ENCODE measurements around the gene DYRK1A. TPM values are rescaled to one million over a fixed set of nuclear protein-coding genes. Genes with fewer than 3 reads are reported as not detected.

The DYRK1A gene
- total RNA-seq, 1 experiment from 2014 or later, result 49.3 TPM

DNA sequence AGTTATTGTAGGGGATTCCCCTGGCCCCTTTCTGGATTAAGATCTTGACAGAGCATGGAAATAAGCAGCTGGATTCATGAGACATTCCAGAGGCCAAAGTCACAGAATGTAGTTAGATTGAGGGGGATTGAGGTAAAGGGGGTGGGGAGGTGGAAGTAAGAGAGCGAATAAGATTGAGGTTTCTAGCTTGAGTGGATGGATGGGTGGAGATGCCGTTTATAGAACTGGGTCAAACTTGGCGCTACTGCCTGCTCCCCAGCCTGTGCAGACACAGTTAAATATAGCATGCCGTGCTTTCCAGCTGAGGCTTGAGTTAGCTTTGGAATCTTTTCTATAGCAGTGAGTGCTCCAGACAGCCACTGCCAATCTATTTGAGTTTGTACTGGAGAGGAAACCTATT lies 85.7 kb downstream of the DYRK1A start:
- ATAC-seq (peak; percentile 19; the same call in 1 of the 2 replicates), DNase-seq (ENCODE audit: low read depth, low spot score) (no peak)
- no peak overlapping the region for H3K4me2 ChIP-seq (ENCODE audit: low read length)
- CTCF ChIA-PET, result no interaction called here
- H3K27me3 ChIP-seq (ENCODE audit: insufficient read depth, low read length), result no peaks in the 10 kb centered on the region
- H3K9me3 ChIP-seq (ENCODE audit: control insufficient read depth in 1 of 2, insufficient read depth in 1 of 2, low read depth in 1 of 2, low read length in 2 of 2), result no peaks in the 10 kb centered on the region
- TF ChIP-seq EGR1 (IDR thresholded peaks at IDR 0.05; ENCODE audit: low read depth) (no peak), ZNF274 (IDR thresholded peaks at IDR 0.05; ENCODE audit: low read depth, low read length) (no peak), ELF1 (IDR thresholded peaks at IDR 0.05; ENCODE audit: borderline replicate concordance, low read depth) (no peak), POLR2AphosphoS5 (IDR thresholded peaks at IDR 0.05; ENCODE audit: low read depth, low read length) (no peak), EZH2phosphoT487 (IDR thresholded peaks at IDR 0.05; ENCODE audit: borderline replicate concordance) (no peak), TCF7L2 (IDR thresholded peaks at IDR 0.05; ENCODE audit: borderline replicate concordance, extremely low read depth, insufficient read depth, insufficient read length) (no peak), SP1 (IDR thresholded peaks at IDR 0.05; ENCODE audit: low read depth) (no peak), ZFX (IDR thresholded peaks at IDR 0.05) (no peak), EZH2 (IDR thresholded peaks at IDR 0.05) (no peak), FOSL1 (IDR thresholded peaks at IDR 0.05; ENCODE audit: low read depth) (no peak), CBX3 (IDR thresholded peaks at IDR 0.05; ENCODE audit: low read depth) (no peak), POLR2A (IDR thresholded peaks at IDR 0.05; ENCODE audit: borderline replicate concordance, extremely low read depth, insufficient read depth, insufficient read length) (no peak), SRF (IDR thresholded peaks at IDR 0.05; ENCODE audit: low read depth) (no peak), SIN3A (IDR thresholded peaks at IDR 0.05; ENCODE audit: low read depth) (no peak)
- TF ChIP-seq, protein P1, sequence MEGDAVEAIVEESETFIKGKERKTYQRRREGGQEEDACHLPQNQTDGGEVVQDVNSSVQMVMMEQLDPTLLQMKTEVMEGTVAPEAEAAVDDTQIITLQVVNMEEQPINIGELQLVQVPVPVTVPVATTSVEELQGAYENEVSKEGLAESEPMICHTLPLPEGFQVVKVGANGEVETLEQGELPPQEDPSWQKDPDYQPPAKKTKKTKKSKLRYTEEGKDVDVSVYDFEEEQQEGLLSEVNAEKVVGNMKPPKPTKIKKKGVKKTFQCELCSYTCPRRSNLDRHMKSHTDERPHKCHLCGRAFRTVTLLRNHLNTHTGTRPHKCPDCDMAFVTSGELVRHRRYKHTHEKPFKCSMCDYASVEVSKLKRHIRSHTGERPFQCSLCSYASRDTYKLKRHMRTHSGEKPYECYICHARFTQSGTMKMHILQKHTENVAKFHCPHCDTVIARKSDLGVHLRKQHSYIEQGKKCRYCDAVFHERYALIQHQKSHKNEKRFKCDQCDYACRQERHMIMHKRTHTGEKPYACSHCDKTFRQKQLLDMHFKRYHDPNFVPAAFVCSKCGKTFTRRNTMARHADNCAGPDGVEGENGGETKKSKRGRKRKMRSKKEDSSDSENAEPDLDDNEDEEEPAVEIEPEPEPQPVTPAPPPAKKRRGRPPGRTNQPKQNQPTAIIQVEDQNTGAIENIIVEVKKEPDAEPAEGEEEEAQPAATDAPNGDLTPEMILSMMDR (IDR thresholded peaks at IDR 0.05 in 2 of 3, conservative IDR thresholded peaks at IDR 0.05 in 1 of 3; ENCODE audit: borderline replicate concordance in 1 of 3, insufficient read depth in 1 of 3, low read depth in 2 of 3, low read length in 2 of 3), result no peak
- TF ChIP-seq, protein P2, sequence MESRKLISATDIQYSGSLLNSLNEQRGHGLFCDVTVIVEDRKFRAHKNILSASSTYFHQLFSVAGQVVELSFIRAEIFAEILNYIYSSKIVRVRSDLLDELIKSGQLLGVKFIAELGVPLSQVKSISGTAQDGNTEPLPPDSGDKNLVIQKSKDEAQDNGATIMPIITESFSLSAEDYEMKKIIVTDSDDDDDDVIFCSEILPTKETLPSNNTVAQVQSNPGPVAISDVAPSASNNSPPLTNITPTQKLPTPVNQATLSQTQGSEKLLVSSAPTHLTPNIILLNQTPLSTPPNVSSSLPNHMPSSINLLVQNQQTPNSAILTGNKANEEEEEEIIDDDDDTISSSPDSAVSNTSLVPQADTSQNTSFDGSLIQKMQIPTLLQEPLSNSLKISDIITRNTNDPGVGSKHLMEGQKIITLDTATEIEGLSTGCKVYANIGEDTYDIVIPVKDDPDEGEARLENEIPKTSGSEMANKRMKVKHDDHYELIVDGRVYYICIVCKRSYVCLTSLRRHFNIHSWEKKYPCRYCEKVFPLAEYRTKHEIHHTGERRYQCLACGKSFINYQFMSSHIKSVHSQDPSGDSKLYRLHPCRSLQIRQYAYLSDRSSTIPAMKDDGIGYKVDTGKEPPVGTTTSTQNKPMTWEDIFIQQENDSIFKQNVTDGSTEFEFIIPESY (IDR thresholded peaks at IDR 0.05; ENCODE audit: extremely low read depth, insufficient replicate concordance, low read length), result no peak
- TF ChIP-seq, protein P3, sequence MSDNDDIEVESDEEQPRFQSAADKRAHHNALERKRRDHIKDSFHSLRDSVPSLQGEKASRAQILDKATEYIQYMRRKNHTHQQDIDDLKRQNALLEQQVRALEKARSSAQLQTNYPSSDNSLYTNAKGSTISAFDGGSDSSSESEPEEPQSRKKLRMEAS (IDR thresholded peaks at IDR 0.05), result no peak
- TF ChIP-seq, protein P4, sequence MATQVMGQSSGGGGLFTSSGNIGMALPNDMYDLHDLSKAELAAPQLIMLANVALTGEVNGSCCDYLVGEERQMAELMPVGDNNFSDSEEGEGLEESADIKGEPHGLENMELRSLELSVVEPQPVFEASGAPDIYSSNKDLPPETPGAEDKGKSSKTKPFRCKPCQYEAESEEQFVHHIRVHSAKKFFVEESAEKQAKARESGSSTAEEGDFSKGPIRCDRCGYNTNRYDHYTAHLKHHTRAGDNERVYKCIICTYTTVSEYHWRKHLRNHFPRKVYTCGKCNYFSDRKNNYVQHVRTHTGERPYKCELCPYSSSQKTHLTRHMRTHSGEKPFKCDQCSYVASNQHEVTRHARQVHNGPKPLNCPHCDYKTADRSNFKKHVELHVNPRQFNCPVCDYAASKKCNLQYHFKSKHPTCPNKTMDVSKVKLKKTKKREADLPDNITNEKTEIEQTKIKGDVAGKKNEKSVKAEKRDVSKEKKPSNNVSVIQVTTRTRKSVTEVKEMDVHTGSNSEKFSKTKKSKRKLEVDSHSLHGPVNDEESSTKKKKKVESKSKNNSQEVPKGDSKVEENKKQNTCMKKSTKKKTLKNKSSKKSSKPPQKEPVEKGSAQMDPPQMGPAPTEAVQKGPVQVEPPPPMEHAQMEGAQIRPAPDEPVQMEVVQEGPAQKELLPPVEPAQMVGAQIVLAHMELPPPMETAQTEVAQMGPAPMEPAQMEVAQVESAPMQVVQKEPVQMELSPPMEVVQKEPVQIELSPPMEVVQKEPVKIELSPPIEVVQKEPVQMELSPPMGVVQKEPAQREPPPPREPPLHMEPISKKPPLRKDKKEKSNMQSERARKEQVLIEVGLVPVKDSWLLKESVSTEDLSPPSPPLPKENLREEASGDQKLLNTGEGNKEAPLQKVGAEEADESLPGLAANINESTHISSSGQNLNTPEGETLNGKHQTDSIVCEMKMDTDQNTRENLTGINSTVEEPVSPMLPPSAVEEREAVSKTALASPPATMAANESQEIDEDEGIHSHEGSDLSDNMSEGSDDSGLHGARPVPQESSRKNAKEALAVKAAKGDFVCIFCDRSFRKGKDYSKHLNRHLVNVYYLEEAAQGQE (IDR thresholded peaks at IDR 0.05; ENCODE audit: low read depth), result no peak
- no peak overlapping the region for H3K27ac ChIP-seq (ENCODE audit: low read depth, low read length)
- no peak overlapping the region for H2AFZ ChIP-seq (ENCODE audit: low read depth, low read length, poor library complexity, severe bottlenecking)
- peaks cover 18 to 51% of the 10 kb centered on the region in 2 experiments for H3K4me1 ChIP-seq (ENCODE audit: control insufficient read depth in 1 of 2, insufficient read depth in 2 of 2, low read length in 2 of 2)
- intact Hi-C loops (cut with micrococcal nuclease), result loop anchor here (10.0 kb wide), 1 partner anchor 287 kb away; no protein-coding TSS in a partner anchor
- BruUV-seq (replicated peaks), result no TSS peak
- H3K79me2 ChIP-seq (ENCODE audit: insufficient read depth, low read length), result peaks cover 94% of the 10 kb centered on the region
- no peaks in the 10 kb centered on the region for H3K9me2 ChIP-seq (ENCODE audit: insufficient read depth)
- POLR2A ChIA-PET, result interaction anchor here (0.7 kb wide), 1 partner anchor 185 kb away, joined by 3 read pairs; the partner anchor contains the start of gene VPS26C
- peaks cover 5% of the 10 kb centered on the region; the same call in 1 of the 2 replicates for H4K20me1 ChIP-seq (ENCODE audit: insufficient read depth)
- H3K9ac ChIP-seq (ENCODE audit: low read length), result no peak overlapping the region
- no peak overlapping the region for H3K4me3 ChIP-seq (replicated peaks in 1 of 2; ENCODE audit: low read depth in 1 of 2, low read length in 2 of 2)
- H3K36me3 ChIP-seq (ENCODE audit: control insufficient read depth in 1 of 2, insufficient read depth in 2 of 2, low read length in 2 of 2), result no peaks in the 10 kb centered on the region
- RAD21 ChIA-PET (ENCODE audit: low non-redundant PET in 1 of 2, low total read pairs in 2 of 2, uncharacterized antibody in 2 of 2, unreplicated experiment in 2 of 2), result no interaction called here
